Measurements from ENCODE around the gene ARHGAP24. TPM values are rescaled to one million over a fixed set of nuclear protein-coding genes. Genes with fewer than 3 reads are reported as not detected.

The ARHGAP24 gene
- total and polyA plus RNA-seq, 2 donors (not counting 1 experiment from before 2014, with no cell fraction given): 48.4 to 141 TPM

DNA sequence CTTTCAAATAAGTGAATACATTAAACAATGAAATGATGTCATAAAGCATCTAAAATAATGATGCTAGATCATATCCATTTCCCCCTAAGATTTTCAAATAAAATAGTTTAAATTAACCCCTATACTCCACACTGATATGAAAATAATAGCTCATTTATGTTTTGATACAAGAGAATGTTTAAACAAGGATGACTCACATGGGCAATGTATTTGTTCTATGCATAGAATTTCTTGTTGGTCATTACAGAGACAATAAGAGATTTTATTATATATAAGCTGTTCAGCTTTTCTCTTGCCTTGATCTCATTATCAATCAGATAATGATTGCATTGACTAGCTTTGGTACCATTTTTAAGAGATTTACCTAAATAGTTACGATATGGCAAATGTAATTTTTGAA lies 411.7 kb downstream of the ARHGAP24 start:
- CTCF ChIA-PET: no interaction called here

GRCh38 chr4:85889314-85889713 lies 414.4 kb downstream of the ARHGAP24 start:
- TF ChIP-seq, protein P1, sequence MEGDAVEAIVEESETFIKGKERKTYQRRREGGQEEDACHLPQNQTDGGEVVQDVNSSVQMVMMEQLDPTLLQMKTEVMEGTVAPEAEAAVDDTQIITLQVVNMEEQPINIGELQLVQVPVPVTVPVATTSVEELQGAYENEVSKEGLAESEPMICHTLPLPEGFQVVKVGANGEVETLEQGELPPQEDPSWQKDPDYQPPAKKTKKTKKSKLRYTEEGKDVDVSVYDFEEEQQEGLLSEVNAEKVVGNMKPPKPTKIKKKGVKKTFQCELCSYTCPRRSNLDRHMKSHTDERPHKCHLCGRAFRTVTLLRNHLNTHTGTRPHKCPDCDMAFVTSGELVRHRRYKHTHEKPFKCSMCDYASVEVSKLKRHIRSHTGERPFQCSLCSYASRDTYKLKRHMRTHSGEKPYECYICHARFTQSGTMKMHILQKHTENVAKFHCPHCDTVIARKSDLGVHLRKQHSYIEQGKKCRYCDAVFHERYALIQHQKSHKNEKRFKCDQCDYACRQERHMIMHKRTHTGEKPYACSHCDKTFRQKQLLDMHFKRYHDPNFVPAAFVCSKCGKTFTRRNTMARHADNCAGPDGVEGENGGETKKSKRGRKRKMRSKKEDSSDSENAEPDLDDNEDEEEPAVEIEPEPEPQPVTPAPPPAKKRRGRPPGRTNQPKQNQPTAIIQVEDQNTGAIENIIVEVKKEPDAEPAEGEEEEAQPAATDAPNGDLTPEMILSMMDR (IDR thresholded peaks at IDR 0.05): no peak
- no peak for TF ChIP-seq EZH2 (IDR thresholded peaks at IDR 0.05; ENCODE audit: borderline replicate concordance, insufficient read depth, low read depth, low read length, poor library complexity, severe bottlenecking)

More for the DNA sequence above, 411.7 kb downstream of the ARHGAP24 start:
- H3K27ac Mint-ChIP-seq: no peak overlapping the region
- peaks cover 36% of the 10 kb centered on the region for H3K4me1 Mint-ChIP-seq
- Histone ChIP-seq H3K9ac (ENCODE audit: low read length) (no peak overlapping the region), H3K9me3 (ENCODE audit: control extremely low read depth in 1 of 3, control insufficient read depth in 2 of 3, insufficient read depth in 1 of 3, low read length in 2 of 3) (no peaks in the 10 kb centered on the region), H3K4me1 (ENCODE audit: control insufficient read depth in 2 of 2, insufficient read depth in 2 of 2, low read length in 2 of 2) (peaks cover 10 to 14% of the 10 kb centered on the region in 2 donors), H3K27ac (ENCODE audit: low read length in 2 of 2) (no peak overlapping the region), H3K36me3 (replicated peaks in 1 of 2; ENCODE audit: control extremely low read depth in 1 of 2, control insufficient read depth in 1 of 2, extremely low read depth in 1 of 2, insufficient read depth in 2 of 2, low read length in 1 of 2) (no peaks in the 10 kb centered on the region), H3K4me3 (ENCODE audit: control extremely low read depth in 1 of 5, extremely low read depth in 1 of 5, insufficient read depth in 1 of 5, low read depth in 2 of 5, low read length in 4 of 5) (no peak overlapping the region), H3K27me3 (replicated peaks in 1 of 4; ENCODE audit: control extremely low read depth in 1 of 4, control insufficient read depth in 3 of 4, insufficient read depth in 4 of 4, low read length in 3 of 4) (no peaks in the 10 kb centered on the region), H2AFZ (ENCODE audit: insufficient read depth, low read depth, low read length, poor library complexity, severe bottlenecking) (no peak overlapping the region), H3K4me2 (replicated peaks; ENCODE audit: low read depth, low read length, poor library complexity, severe bottlenecking) (no peak overlapping the region), H4K20me1 (ENCODE audit: control insufficient read depth, insufficient read depth, low read length, poor library complexity, severe bottlenecking) (peaks cover 22% of the 10 kb centered on the region), H3K79me2 (ENCODE audit: control insufficient read depth, insufficient read depth, low read length) (peaks cover 31% of the 10 kb centered on the region)
- TF ChIP-seq, protein P1 (IDR thresholded peaks at IDR 0.05): no peak
- no peak for TF ChIP-seq EZH2 (IDR thresholded peaks at IDR 0.05; ENCODE audit: borderline replicate concordance, insufficient read depth, low read depth, low read length, poor library complexity, severe bottlenecking)
- intact Hi-C loops (cut with micrococcal nuclease): no loop called here
- no peak for ATAC-seq (ENCODE audit: low read depth)
- whole genome bisulfite sequencing (ENCODE audit: insufficient coverage): no CpG with 5 or more reads among the region's 1 CpG
- H3K9me3 Mint-ChIP-seq (ENCODE audit: insufficient read depth): no peaks in the 10 kb centered on the region
- H3K27me3 Mint-ChIP-seq: no peaks in the 10 kb centered on the region
- H3K4me3 Mint-ChIP-seq: no peak overlapping the region
- no peak for DNase-seq
- POLR2A ChIA-PET: no interaction called here

More at GRCh38 chr4:85889314-85889713, 414.4 kb downstream of the ARHGAP24 start:
- DNase-seq: peak; percentile 22
- Mint-ChIP-seq H3K27me3 (no peaks in the 10 kb centered on the region), H3K9me3 (ENCODE audit: insufficient read depth) (no peaks in the 10 kb centered on the region), H3K4me1 (peaks cover 26% of the 10 kb centered on the region), H3K4me3 (peak overlapping the region; percentile 4), H3K27ac (no peak overlapping the region)
- no peaks in the 10 kb centered on the region for H3K27me3 ChIP-seq (replicated peaks in 1 of 4; ENCODE audit: control extremely low read depth in 1 of 4, control insufficient read depth in 3 of 4, insufficient read depth in 4 of 4, low read length in 3 of 4)
- H4K20me1 ChIP-seq (ENCODE audit: control insufficient read depth, insufficient read depth, low read length, poor library complexity, severe bottlenecking): peaks cover 9% of the 10 kb centered on the region
- no peaks in the 10 kb centered on the region for H3K9me3 ChIP-seq (ENCODE audit: control extremely low read depth in 1 of 3, control insufficient read depth in 2 of 3, insufficient read depth in 1 of 3, low read length in 2 of 3)
- H3K27ac ChIP-seq (ENCODE audit: low read length in 2 of 2): no peak overlapping the region
- peaks cover 21% of the 10 kb centered on the region for H3K79me2 ChIP-seq (ENCODE audit: control insufficient read depth, insufficient read depth, low read length)
- peaks cover 10 to 14% of the 10 kb centered on the region in 2 donors for H3K4me1 ChIP-seq (ENCODE audit: control insufficient read depth in 2 of 2, insufficient read depth in 2 of 2, low read length in 2 of 2)
- intact Hi-C loops (cut with micrococcal nuclease): no loop called here
- CTCF ChIA-PET: interaction anchor here (1.1 kb wide), 1 partner anchor 92 kb away, joined by 3 read pairs; no protein-coding TSS in a partner anchor
- no peaks in the 10 kb centered on the region for H3K36me3 ChIP-seq (replicated peaks in 1 of 2; ENCODE audit: control extremely low read depth in 1 of 2, control insufficient read depth in 1 of 2, extremely low read depth in 1 of 2, insufficient read depth in 2 of 2, low read length in 1 of 2)
- WGBS (ENCODE audit: insufficient coverage): no CpG with 5 or more reads among the region's 3 CpGs
- H3K4me3 ChIP-seq (ENCODE audit: control extremely low read depth in 1 of 5, extremely low read depth in 1 of 5, insufficient read depth in 1 of 5, low read depth in 2 of 5, low read length in 4 of 5): no peak overlapping the region
- H2AFZ ChIP-seq (ENCODE audit: insufficient read depth, low read depth, low read length, poor library complexity, severe bottlenecking): no peak overlapping the region
- no peak overlapping the region for H3K9ac ChIP-seq (ENCODE audit: low read length)
- POLR2A ChIA-PET: no interaction called here
- peak overlapping the region; percentile 18 for H3K4me2 ChIP-seq (replicated peaks; ENCODE audit: low read depth, low read length, poor library complexity, severe bottlenecking)
- ATAC-seq (ENCODE audit: low read depth): peak; percentile 33
